ENCODE data around the gene TIMM22. TPM values are rescaled to one million over a fixed set of nuclear protein-coding genes. Genes with fewer than 3 reads are reported as not detected.
"Not testable (repeated sequence)": the region's sequence is repeated elsewhere in the genome, so short reads cannot be mapped to it uniquely, and the experiment has no call there.

The TIMM22 gene
- total and polyA plus RNA-seq, 10 donors: 5.1 to 14.3 (median 11.0) TPM

DNA sequence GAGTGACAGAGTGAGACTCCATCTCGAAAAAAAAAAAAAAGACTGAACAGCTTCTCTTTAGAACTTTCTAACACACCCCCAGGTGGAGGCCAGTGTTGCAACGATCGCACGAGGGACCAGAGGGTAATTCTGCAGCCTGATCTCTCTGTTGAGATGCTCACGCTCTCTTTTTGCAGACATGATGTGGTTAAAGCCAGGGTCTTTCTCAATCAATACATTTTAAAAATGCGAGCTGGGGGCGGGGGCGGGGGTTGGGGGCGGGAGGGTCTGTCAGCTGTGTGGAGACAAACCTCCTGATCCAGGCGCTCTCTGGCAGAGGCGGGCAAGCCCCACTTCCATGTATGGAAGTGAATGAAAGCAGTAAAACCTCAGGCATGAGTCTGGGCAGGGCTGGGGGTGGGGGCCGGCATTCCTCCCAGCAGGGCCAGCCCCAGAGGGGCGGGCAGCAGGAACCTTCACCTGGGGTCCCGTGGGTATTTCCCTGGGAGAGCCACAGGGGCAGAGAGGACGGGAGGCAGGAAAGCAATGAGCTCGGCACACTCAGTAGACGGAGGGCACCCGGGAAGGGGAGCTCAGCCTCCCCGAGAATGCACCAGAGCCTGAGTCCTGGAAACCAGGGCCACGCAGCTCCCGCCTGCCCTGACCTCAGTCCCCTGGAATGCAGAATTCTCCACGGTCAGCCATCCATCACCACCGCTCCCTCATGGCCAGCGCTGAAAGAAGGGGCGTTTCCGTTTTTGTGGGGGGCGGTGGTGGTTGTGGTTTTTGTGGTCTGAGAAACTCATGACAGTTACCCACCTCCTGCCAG lies 45.4 kb upstream of the TIMM22 start:
- WGBS, 5 donors: 15 to 37% (median 21%) methylated on average over 18 to 27 of the region's 27 CpGs
- Histone ChIP-seq H3K27ac (no peak overlapping the region), H3K4me3 (no peak overlapping the region), H3K36me3 (no peaks in the 10 kb centered on the region), H3K9me3 (no peaks in the 10 kb centered on the region), H3K4me1 (peaks cover 0 to 9% (median 2%) of the 10 kb centered on the region in 6 donors), H3K27me3 (replicated peaks in 1 of 7) (peaks cover 0 to 25% (median 4%) of the 10 kb centered on the region in 7 donors)
- intact Hi-C loops (cut with DNase I; ENCODE audit: low total_unique reads): no loop called here
- no peak for DNase-seq
- TF ChIP-seq, protein P1, sequence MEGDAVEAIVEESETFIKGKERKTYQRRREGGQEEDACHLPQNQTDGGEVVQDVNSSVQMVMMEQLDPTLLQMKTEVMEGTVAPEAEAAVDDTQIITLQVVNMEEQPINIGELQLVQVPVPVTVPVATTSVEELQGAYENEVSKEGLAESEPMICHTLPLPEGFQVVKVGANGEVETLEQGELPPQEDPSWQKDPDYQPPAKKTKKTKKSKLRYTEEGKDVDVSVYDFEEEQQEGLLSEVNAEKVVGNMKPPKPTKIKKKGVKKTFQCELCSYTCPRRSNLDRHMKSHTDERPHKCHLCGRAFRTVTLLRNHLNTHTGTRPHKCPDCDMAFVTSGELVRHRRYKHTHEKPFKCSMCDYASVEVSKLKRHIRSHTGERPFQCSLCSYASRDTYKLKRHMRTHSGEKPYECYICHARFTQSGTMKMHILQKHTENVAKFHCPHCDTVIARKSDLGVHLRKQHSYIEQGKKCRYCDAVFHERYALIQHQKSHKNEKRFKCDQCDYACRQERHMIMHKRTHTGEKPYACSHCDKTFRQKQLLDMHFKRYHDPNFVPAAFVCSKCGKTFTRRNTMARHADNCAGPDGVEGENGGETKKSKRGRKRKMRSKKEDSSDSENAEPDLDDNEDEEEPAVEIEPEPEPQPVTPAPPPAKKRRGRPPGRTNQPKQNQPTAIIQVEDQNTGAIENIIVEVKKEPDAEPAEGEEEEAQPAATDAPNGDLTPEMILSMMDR (IDR thresholded peaks at IDR 0.05 in 8 of 11, conservative IDR thresholded peaks at IDR 0.05 in 3 of 11): no peak
- TF ChIP-seq POLR2A (IDR thresholded peaks at IDR 0.05): no peak
- TF ChIP-seq POLR2AphosphoS5 (IDR thresholded peaks at IDR 0.05): no peak

DNA sequence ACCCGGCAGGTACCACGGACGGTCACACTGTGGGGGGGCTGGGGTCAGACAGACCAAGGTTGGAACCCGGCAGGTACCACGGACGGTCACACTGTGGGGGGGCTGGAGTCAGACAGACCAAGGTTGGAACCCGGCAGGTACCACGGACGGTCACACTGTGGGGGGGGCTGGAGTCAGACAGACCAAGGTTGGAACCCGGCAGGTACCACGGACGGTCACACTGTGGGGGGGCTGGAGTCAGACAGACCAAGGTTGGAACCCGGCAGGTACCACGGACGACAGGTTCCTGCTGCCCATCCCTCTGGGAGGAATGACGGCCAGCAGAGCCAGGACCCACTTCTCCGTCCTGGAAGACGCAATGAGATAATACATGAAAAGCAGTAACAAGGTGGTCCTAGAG lies 44.3 kb upstream of the TIMM22 start:
- intact Hi-C loops (cut with DNase I; ENCODE audit: low total_unique reads); H3K27ac ChIP-seq: not testable (repeated sequence)
- WGBS, 5 donors: 89 to 96% (median 95%) methylated on average over 10 to 18 of the region's 18 CpGs

GRCh38 chr17:953767-954166 lies 43.2 kb upstream of the TIMM22 start:
- TF ChIP-seq POLR2A (IDR thresholded peaks at IDR 0.05) (no peak), POLR2AphosphoS5 (IDR thresholded peaks at IDR 0.05) (no peak)
- TF ChIP-seq, protein P1 (IDR thresholded peaks at IDR 0.05 in 8 of 11, conservative IDR thresholded peaks at IDR 0.05 in 3 of 11): no peak
- H3K36me3 ChIP-seq: no peaks in the 10 kb centered on the region
- intact Hi-C loops (cut with DNase I; ENCODE audit: low total_unique reads): no loop called here

More for the DNA sequence above, 44.3 kb upstream of the TIMM22 start:
- not testable (repeated sequence) for DNase-seq, H3K4me1 ChIP-seq, H3K4me3 ChIP-seq, H3K36me3 ChIP-seq, H3K9me3 ChIP-seq
- peaks cover 0 to 25% (median 4%) of the 10 kb centered on the region in 7 donors for H3K27me3 ChIP-seq (replicated peaks in 1 of 7)

DNA sequence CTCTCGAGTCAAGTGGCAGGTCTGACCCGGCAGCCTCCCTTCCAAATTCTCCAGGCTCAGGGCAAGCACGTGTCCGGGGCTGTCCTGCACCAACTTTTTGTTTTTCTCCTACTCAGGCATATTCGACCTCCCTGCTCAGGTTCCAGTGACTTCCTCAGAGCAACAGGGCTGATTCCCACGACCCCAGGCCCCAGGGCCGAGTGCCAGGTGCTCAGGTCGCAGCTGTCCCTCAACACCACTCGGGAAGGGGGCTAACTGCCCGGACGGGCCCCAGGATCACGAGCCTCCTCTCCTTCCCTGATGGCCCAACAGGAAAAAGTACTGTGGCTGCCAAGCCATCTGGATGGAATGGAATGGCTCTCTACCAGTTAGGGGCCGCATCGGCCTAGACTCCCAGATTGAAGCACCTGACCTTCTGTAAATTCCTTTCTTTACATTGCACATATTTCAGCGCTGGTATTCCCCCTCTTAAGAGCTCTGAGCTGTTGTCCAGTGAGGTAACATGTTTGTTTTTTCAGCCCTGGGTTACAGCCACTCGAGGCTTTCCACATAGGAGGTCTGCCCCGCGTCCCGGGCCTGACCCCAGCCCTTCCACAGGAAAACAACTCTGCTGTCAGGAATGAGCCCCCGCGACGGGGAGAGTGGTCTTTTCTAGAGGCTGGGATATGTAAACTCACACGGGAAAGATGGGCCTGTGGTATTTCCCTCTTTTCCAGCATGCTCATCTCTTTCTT lies 42.3 kb upstream of the TIMM22 start:
- WGBS, 5 donors: 61 to 76% (median 68%) methylated on average over 18 to 23 of the region's 23 CpGs
- Histone ChIP-seq H3K27me3 (replicated peaks in 1 of 7) (peaks cover 0 to 24% (median 4%) of the 10 kb centered on the region in 7 donors), H3K9me3 (no peaks in the 10 kb centered on the region), H3K27ac (no peak overlapping the region), H3K4me3 (no peak overlapping the region), H3K4me1 (peaks cover 0 to 9% (median 2%) of the 10 kb centered on the region in 6 donors), H3K36me3 (no peaks in the 10 kb centered on the region)
- intact Hi-C loops (cut with DNase I; ENCODE audit: low total_unique reads): no loop called here
- DNase-seq: no peak
- TF ChIP-seq, protein P1 (IDR thresholded peaks at IDR 0.05 in 8 of 11, conservative IDR thresholded peaks at IDR 0.05 in 3 of 11): no peak
- TF ChIP-seq POLR2A (IDR thresholded peaks at IDR 0.05) (no peak), POLR2AphosphoS5 (IDR thresholded peaks at IDR 0.05) (no peak)

More at GRCh38 chr17:953767-954166, 43.2 kb upstream of the TIMM22 start:
- 89 to 97% (median 94%) methylated on average over 16 of the region's 16 CpGs for WGBS, 5 donors
- no peak for DNase-seq
- Histone ChIP-seq H3K4me1 (peaks cover 0 to 9% (median 2%) of the 10 kb centered on the region in 6 donors), H3K27me3 (replicated peaks in 1 of 7) (peaks cover 0 to 25% (median 4%) of the 10 kb centered on the region in 7 donors), H3K4me3 (no peak overlapping the region), H3K27ac (no peak overlapping the region), H3K9me3 (no peaks in the 10 kb centered on the region)
